ENCODE measurements around the gene ATP5F1D. TPM values are rescaled to one million over a fixed set of nuclear protein-coding genes. Genes with fewer than 3 reads are reported as not detected.

ATP5F1D gene
- total and polyA plus RNA-seq, 2 of the 13 experiments (the other 11 are each of a cell fraction or from before 2014, with no cell fraction given): 39.4 to 78.7 TPM

DNA sequence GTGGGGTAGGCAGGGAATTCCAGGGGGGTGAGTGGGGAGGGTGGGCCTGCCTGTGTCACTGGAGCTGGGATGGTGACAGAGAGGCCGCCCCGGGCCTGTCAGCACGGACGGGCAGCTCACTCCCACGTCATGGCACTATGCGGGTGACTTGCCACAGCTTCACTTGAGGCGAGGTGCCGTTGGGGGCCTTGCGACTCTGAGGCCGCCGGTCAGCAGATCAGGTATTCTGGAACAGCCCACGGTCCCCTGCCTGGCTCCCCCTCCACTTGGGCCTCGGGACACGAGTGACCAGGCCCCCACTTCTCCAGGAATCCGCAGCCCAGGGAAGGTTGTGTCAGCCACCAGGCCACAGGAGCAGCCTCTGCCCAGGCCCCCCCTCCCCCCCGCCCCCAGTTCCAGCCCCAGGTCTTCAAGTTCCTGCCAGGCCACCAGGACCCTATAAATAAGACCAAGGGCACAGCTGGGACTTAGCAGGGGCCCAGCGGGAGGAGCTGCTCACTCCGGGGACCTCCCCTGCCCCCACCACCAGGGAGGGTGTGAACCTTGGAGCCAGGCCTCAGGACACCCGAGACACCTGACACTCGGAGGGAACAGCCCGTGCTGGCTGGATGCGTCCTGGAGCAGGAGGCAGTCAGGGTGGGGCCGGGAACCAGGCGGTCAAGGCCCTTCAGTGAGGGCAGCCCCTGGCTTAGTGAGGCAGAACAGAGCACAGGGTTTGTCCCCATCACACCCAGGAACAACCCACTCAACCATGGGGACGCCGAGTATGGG is 4.1 kb downstream of the ATP5F1D start (continued):
- TF ChIP-seq NAIF1 (CRISPR knock-in tag; IDR thresholded peaks at IDR 0.05; ENCODE audit: borderline replicate concordance): no peak
- TF ChIP-seq DPF2 (CRISPR knock-in tag; IDR thresholded peaks at IDR 0.05; ENCODE audit: borderline replicate concordance, low read depth): no peak
- TF ChIP-seq, protein P1, sequence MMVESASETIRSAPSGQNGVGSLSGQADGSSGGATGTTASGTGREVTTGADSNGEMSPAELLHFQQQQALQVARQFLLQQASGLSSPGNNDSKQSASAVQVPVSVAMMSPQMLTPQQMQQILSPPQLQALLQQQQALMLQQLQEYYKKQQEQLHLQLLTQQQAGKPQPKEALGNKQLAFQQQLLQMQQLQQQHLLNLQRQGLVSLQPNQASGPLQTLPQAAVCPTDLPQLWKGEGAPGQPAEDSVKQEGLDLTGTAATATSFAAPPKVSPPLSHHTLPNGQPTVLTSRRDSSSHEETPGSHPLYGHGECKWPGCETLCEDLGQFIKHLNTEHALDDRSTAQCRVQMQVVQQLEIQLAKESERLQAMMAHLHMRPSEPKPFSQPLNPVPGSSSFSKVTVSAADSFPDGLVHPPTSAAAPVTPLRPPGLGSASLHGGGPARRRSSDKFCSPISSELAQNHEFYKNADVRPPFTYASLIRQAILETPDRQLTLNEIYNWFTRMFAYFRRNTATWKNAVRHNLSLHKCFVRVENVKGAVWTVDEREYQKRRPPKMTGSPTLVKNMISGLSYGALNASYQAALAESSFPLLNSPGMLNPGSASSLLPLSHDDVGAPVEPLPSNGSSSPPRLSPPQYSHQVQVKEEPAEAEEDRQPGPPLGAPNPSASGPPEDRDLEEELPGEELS (CRISPR knock-in tag; IDR thresholded peaks at IDR 0.05): 0 out of 2 replicates have a peak, but pooled peaks have one; percentile 15
- TF ChIP-seq CBFB (CRISPR knock-in tag; IDR thresholded peaks at IDR 0.05): no peak
- TF ChIP-seq ZNF207 (IDR thresholded peaks at IDR 0.05; ENCODE audit: borderline replicate concordance): no peak
- no peak for TF ChIP-seq ZNF546 (CRISPR knock-in tag; conservative IDR thresholded peaks at IDR 0.05)
- TF ChIP-seq SKI (IDR thresholded peaks at IDR 0.05; ENCODE audit: partially characterized antibody): no peak
- TF ChIP-seq, protein P2, sequence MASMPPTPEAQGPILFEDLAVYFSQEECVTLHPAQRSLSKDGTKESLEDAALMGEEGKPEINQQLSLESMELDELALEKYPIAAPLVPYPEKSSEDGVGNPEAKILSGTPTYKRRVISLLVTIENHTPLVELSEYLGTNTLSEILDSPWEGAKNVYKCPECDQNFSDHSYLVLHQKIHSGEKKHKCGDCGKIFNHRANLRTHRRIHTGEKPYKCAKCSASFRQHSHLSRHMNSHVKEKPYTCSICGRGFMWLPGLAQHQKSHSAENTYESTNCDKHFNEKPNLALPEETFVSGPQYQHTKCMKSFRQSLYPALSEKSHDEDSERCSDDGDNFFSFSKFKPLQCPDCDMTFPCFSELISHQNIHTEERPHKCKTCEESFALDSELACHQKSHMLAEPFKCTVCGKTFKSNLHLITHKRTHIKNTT (CRISPR knock-in tag; IDR thresholded peaks at IDR 0.05): no peak
- no peak for TF ChIP-seq ZNF619 (CRISPR knock-in tag; IDR thresholded peaks at IDR 0.05)
- TF ChIP-seq, protein P3, sequence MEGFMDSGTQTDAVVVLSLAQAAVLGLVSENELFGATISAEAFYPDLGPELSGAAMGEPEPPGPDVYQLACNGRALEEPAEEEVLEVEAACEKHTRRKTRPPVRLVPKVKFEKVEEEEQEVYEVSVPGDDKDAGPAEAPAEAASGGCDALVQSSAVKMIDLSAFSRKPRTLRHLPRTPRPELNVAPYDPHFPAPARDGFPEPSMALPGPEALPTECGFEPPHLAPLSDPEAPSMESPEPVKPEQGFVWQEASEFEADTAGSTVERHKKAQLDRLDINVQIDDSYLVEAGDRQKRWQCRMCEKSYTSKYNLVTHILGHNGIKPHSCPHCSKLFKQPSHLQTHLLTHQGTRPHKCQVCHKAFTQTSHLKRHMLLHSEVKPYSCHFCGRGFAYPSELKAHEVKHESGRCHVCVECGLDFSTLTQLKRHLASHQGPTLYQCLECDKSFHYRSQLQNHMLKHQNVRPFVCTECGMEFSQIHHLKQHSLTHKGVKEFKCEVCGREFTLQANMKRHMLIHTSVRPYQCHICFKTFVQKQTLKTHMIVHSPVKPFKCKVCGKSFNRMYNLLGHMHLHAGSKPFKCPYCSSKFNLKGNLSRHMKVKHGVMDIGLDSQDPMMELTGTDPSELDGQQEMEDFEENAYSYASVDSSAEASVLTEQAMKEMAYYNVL (CRISPR knock-in tag; IDR thresholded peaks at IDR 0.05; ENCODE audit: borderline replicate concordance): no peak
- no peak for TF ChIP-seq ZNF598 (CRISPR knock-in tag; IDR thresholded peaks at IDR 0.05; ENCODE audit: borderline replicate concordance)
- TF ChIP-seq, protein P4, sequence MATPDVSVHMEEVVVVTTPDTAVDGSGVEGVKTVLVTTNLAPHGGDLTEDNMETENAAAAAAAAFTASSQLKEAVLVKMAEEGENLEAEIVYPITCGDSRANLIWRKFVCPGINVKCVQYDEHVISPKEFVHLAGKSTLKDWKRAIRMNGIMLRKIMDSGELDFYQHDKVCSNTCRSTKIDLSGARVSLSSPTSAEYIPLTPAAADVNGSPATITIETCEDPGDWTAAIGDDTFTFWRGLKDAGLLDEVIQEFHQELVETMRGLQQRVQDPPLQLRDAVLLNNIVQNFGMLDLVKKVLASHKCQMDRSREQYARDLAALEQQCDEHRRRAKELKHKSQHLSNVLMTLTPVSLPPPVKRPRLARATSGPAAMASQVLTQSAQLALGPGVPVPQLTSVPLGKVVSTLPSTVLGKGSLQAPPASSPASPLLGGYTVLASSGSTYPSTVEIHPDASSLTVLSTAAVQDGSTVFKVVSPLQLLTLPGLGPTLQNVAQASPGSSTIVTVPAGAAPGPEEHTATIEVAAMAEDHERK (CRISPR knock-in tag; IDR thresholded peaks at IDR 0.05; ENCODE audit: low read depth): no peak
- TF ChIP-seq, protein P5, sequence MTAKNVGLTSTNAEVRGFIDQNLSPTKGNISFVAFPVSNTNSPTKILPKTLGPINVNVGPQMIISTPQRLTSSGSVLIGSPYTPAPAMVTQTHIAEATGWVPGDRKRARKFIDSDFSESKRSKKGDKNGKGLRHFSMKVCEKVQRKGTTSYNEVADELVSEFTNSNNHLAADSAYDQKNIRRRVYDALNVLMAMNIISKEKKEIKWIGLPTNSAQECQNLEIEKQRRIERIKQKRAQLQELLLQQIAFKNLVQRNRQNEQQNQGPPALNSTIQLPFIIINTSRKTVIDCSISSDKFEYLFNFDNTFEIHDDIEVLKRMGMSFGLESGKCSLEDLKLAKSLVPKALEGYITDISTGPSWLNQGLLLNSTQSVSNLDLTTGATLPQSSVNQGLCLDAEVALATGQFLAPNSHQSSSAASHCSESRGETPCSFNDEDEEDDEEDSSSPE (CRISPR knock-in tag; IDR thresholded peaks at IDR 0.05): no peak
- TF ChIP-seq MED8 (CRISPR knock-in tag; IDR thresholded peaks at IDR 0.05; ENCODE audit: insufficient replicate concordance): no peak
- no peak for TF ChIP-seq ZNF3 (CRISPR knock-in tag; IDR thresholded peaks at IDR 0.05)
- TF ChIP-seq BRD4 (CRISPR knock-in tag; IDR thresholded peaks at IDR 0.05): no peak
- no peak for TF ChIP-seq ZBTB20 (CRISPR knock-in tag; IDR thresholded peaks at IDR 0.05; ENCODE audit: borderline replicate concordance, low read depth)
- TF ChIP-seq FOXP1 (IDR thresholded peaks at IDR 0.05): no peak
- TF ChIP-seq FOXP1 (CRISPR knock-in tag; IDR thresholded peaks at IDR 0.05): no peak
- TF ChIP-seq XBP1 (CRISPR knock-in tag; IDR thresholded peaks at IDR 0.05): no peak
- no peak for TF ChIP-seq NFKBIZ (CRISPR knock-in tag; IDR thresholded peaks at IDR 0.05)

Measured in HepG2 (cell line).